GM23338 (cell line): ENCODE results near the gene TXLNB. TPM values are rescaled to one million over a fixed set of nuclear protein-coding genes. Genes with fewer than 3 reads are reported as not detected.

Source experiments
- ATAC-seq: fragments of 200-7000 bp; cut with Tn5 transposase; 3 replicates; pipeline ENCODE4 v1.9.1; 2020
- DNase-seq: peaks from one replicate; pipeline ENCODE4 v3.0.0-alpha.2; 2015; ENCODE audit warnings: low spot score
- H2AFZ ChIP-seq: fragments of 200-600 bp; sonication (generic); 2 replicates; pipeline ENCODE4 v1.8.0; 2016; ENCODE audit warnings: antibody characterized with exemption, mild to moderate bottlenecking, moderate library complexity
- H3F3A ChIP-seq: fragments of 200-600 bp; sonication (generic); replicated peaks from 2 replicates; pipeline ENCODE4 v1.8.0; 2017; ENCODE audit warnings: antibody characterized with exemption, mixed run types, low read depth
- H3K27ac ChIP-seq: fragments of 200-600 bp; sonication (generic); 2 replicates; pipeline ENCODE4 v1.6.1; 2016; ENCODE audit warnings: low read depth
- H3K27me3 ChIP-seq: fragments of 200-600 bp; sonication (generic); 2 replicates; pipeline ENCODE4 v1.8.0; 2016; ENCODE audit warnings: mild to moderate bottlenecking, mixed run types, moderate library complexity; ENCODE audit not compliant: insufficient read depth
- H3K36me3 ChIP-seq: fragments of 200-600 bp; sonication (generic); 2 replicates; pipeline ENCODE4 v1.8.0; 2016; ENCODE audit warnings: mild to moderate bottlenecking; ENCODE audit not compliant: insufficient read depth
- H3K4me1 ChIP-seq: fragments of 200-600 bp; sonication (generic); 2 replicates; pipeline ENCODE4 v1.8.0; 2016; ENCODE audit warnings: mild to moderate bottlenecking, moderate library complexity; ENCODE audit not compliant: insufficient read depth
- H3K4me2 ChIP-seq: fragments of 200-600 bp; sonication (generic); 2 replicates; pipeline ENCODE4 v1.7.1; 2017; ENCODE audit warnings: mixed run types
- H3K4me3 ChIP-seq: fragments of 200-600 bp; sonication (generic); 2 replicates; pipeline ENCODE4 v1.6.1; 2016; ENCODE audit warnings: mixed run types
- H3K79me2 ChIP-seq: fragments of 200-600 bp; sonication (generic); replicated peaks from 2 replicates; pipeline ENCODE4 v1.8.0; 2017; ENCODE audit warnings: mild to moderate bottlenecking; ENCODE audit not compliant: insufficient read depth
- H3K9me2 ChIP-seq: fragments of 200-600 bp; sonication (generic); 2 replicates; pipeline ENCODE4 v1.8.0; 2017; ENCODE audit not compliant: insufficient read depth
- H4K20me1 ChIP-seq: fragments of 200-600 bp; sonication (generic); replicated peaks from 2 replicates; pipeline ENCODE4 v1.8.0; 2017; ENCODE audit warnings: mild to moderate bottlenecking; ENCODE audit not compliant: insufficient read depth
- H3K27ac Mint-ChIP-seq: 2 replicates; pipeline ENCODE4 v1.8.0; 2020; ENCODE audit warnings: inconsistent platforms, mild to moderate bottlenecking, moderate library complexity, mixed read lengths
- H3K27me3 Mint-ChIP-seq: 3 replicates; pipeline ENCODE4 v1.8.0; 2022; ENCODE audit warnings: low read depth, mild to moderate bottlenecking, moderate library complexity, mixed read lengths, inconsistent platforms; ENCODE audit not compliant: insufficient read depth, poor library complexity
- H3K36me3 Mint-ChIP-seq: 3 replicates; pipeline ENCODE4 v1.8.0; 2021; ENCODE audit warnings: low read depth, mild to moderate bottlenecking, inconsistent platforms, moderate library complexity, mixed read lengths
- H3K4me1 Mint-ChIP-seq: 3 replicates; pipeline ENCODE4 v1.8.0; 2020; ENCODE audit warnings: mild to moderate bottlenecking, inconsistent platforms, mixed read lengths
- H3K4me3 Mint-ChIP-seq: 3 replicates; pipeline ENCODE4 v1.8.0; 2021; ENCODE audit warnings: moderate library complexity, mild to moderate bottlenecking, inconsistent platforms, mixed read lengths
- H3K9me3 Mint-ChIP-seq: 3 replicates; pipeline ENCODE4 v1.8.0; 2020; ENCODE audit warnings: moderate library complexity, mild to moderate bottlenecking, inconsistent platforms, mixed read lengths
- CREB1 ChIP-seq: fragments of 250-450 bp; sonication (Bioruptor Pico); IDR thresholded peaks from 2 replicates; pipeline ENCODE4 v1.5.0; 2020; ENCODE audit warnings: low read depth, mild to moderate bottlenecking, moderate library complexity
- CTCF ChIP-seq, 2 experiments: fragments of 200-600 bp in 1 of 2; sonication (generic) in 1 of 2; conservative IDR thresholded peaks; 2 replicates each; pipeline versions ENCODE4 v1.5.1 to v1.6.1; 2016 to 2017; ENCODE audit warnings: antibody characterized with exemption in 2 of 2, low read depth in 2 of 2, mild to moderate bottlenecking in 2 of 2, moderate library complexity in 1 of 2
- ETS1 ChIP-seq: IDR thresholded peaks from 2 replicates; pipeline ENCODE4 v1.6.1; 2016; ENCODE audit warnings: antibody characterized with exemption
- EZH2 ChIP-seq: fragments of 200-600 bp; sonication (generic); IDR thresholded peaks from one replicate; pipeline ENCODE4 v1.8.0; 2017; ENCODE audit warnings: antibody characterized with exemption, mild to moderate bottlenecking, low read depth; ENCODE audit not compliant: unreplicated experiment
- EZH2phosphoT487 ChIP-seq: fragments of 200-600 bp; sonication (generic); IDR thresholded peaks from one replicate; pipeline ENCODE4 v1.8.1; 2018; ENCODE audit warnings: antibody characterized with exemption; ENCODE audit not compliant: unreplicated experiment
- JUNB ChIP-seq: IDR thresholded peaks from one replicate; pipeline ENCODE4 v1.6.1; 2016; ENCODE audit warnings: antibody characterized with exemption; ENCODE audit not compliant: unreplicated experiment
- NANOG ChIP-seq: IDR thresholded peaks from 2 replicates; pipeline ENCODE4 v1.6.1; 2016; ENCODE audit warnings: antibody characterized with exemption, borderline replicate concordance
- POLR2AphosphoS5 ChIP-seq: IDR thresholded peaks from 2 replicates; pipeline ENCODE4 v1.6.1; 2016; ENCODE audit warnings: antibody characterized with exemption, low read depth
- REST ChIP-seq: IDR thresholded peaks from one replicate; pipeline ENCODE4 v1.6.1; 2018; ENCODE audit warnings: antibody characterized with exemption; ENCODE audit not compliant: unreplicated experiment
- STAT1 ChIP-seq: IDR thresholded peaks from one replicate; pipeline ENCODE4 v1.6.1; 2016; ENCODE audit warnings: antibody characterized with exemption; ENCODE audit not compliant: unreplicated experiment
- ZNF114 ChIP-seq: fragments of 250-450 bp; sonication (Bioruptor Pico); IDR thresholded peaks from 2 replicates; pipeline ENCODE4 v1.5.0; 2020; ENCODE audit warnings: mild to moderate bottlenecking, moderate library complexity
- ZNF331 ChIP-seq: fragments of 250-450 bp; sonication (Bioruptor Pico); IDR thresholded peaks from 2 replicates; pipeline ENCODE4 v1.5.0; 2020; ENCODE audit warnings: low read depth, mild to moderate bottlenecking, moderate library complexity
- polyA plus RNA-seq: library from polyadenylated mRNA; unstranded; fragments of >200 nt; fragmentation: Nextera tagmentation; extraction: Ambion mirVana; gene quantifications from 2 replicates; pipeline ENCODE4 v1.2.1, GENCODE V29; 2016
- total RNA-seq: library from RNA; depleted of rRNA; stranded (reverse); fragments of >200 nt; shearing (Covaris generic); gene quantifications from 2 replicates; pipeline ENCODE4 v1.2.3, GENCODE V29; 2014

The TXLNB gene
- total and polyA plus RNA-seq, 2 experiments from 2014 or later, result 0.11 to 0.28 TPM

GRCh38 chr6:139296927-139297326, 5.1 kb upstream of the TXLNB start (continued):
- TF ChIP-seq JUNB (no peak), CREB1 (no peak), NANOG (no peak), ETS1 (no peak), EZH2 (no peak), STAT1 (no peak), CTCF (conservative IDR thresholded peaks at IDR 0.05; ENCODE audit: low read depth in 2 of 2) (no peak)

- H2AFZ ChIP-seq, result no peak overlapping the region
- Mint-ChIP-seq H3K27me3 (no peaks in the 10 kb centered on the region), H3K4me1 (peaks cover 17% of the 10 kb centered on the region), H3K27ac (no peak overlapping the region), H3K9me3 (no peaks in the 10 kb centered on the region), H3K36me3 (0 out of 3 replicates have a peak, but pooled peaks cover 4% of the 10 kb centered on the region), H3K4me3 (no peak overlapping the region)
- H4K20me1 ChIP-seq, result no peaks in the 10 kb centered on the region
- no peaks in the 10 kb centered on the region for H3K36me3 ChIP-seq
- no peak for DNase-seq
- H3F3A ChIP-seq, result no peaks in the 10 kb centered on the region
- no peaks in the 10 kb centered on the region for H3K9me2 ChIP-seq
- H3K4me3 ChIP-seq, result no peak overlapping the region
- H3K4me1 ChIP-seq, result peaks cover 13% of the 10 kb centered on the region
- H3K4me2 ChIP-seq, result no peak overlapping the region
- ATAC-seq, result no peak
- no peak overlapping the region for H3K27ac ChIP-seq
- H3K79me2 ChIP-seq, result no peaks in the 10 kb centered on the region
- H3K27me3 ChIP-seq, result no peaks in the 10 kb centered on the region
- TF ChIP-seq ETS1 (no peak), POLR2AphosphoS5 (no peak), REST (no peak), CREB1 (no peak), ZNF114 (no peak), NANOG (no peak), STAT1 (no peak), EZH2 (no peak), EZH2phosphoT487 (no peak), ZNF331 (no peak)
Observed at GRCh38 chr6:139295901-139296300, 4.1 kb upstream of the TXLNB start.
